Retina (tissue), 1 donor: ENCODE data around the gene CCNL1.
"Not testable (repeated sequence)": the region's sequence is repeated elsewhere in the genome, so short reads cannot be mapped to it uniquely, and the experiment has no call there.

ENCODE experiments used
- DNase-seq: peaks from one replicate; pipeline ENCODE4 v3.0.0-alpha.2; 2016

The CCNL1 gene

DNA sequence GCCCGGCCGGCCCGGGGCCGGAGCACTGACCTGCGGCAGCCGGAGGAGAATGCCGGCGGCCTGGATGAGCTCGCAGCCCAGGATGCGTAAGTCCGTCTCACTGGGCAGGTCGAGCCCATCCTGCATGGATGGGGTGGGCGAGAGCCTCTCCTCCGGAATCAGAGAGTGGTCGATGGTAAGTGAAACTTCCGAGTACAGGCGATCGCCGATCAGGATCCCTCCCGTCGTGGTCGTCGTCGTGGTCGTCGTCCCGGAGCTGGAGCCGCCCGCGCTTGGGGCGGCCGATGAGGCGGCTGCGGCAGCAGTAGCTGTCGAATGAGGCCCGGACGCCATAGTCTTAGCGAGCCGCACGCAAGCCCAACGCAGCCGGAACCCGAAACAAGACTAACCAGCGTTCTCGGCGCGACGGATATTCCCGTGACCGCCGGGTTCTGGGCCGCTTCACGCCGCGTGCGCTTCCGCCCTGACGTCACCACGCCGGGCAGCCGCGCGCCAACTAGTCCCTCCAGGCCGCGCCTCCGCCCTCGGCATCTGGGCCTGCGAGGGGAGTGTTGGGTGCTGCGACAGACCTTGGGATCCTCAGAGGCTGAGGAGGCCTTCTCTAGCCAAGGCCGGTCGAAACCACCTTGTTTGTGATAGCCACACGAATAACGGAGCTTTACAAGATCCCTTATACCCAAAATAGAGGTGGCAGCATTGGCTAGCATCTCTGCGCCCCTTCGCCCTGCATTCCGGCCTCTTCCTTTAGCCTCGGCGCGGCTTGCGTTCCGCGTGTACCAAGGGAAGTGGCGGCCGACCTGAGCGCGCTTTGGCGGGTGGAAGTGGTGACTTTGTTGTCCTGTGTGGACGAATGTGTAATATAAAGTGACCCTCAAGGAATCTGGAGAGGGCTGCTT lies at the start of gene CCNL1:
Gene CCNL1 (minus strand): TSS at position 386 of the 896 bp plus-strand sequence. CDS start 53 bp downstream, at position 333.
- peak; percentile 99 for DNase-seq

DNA sequence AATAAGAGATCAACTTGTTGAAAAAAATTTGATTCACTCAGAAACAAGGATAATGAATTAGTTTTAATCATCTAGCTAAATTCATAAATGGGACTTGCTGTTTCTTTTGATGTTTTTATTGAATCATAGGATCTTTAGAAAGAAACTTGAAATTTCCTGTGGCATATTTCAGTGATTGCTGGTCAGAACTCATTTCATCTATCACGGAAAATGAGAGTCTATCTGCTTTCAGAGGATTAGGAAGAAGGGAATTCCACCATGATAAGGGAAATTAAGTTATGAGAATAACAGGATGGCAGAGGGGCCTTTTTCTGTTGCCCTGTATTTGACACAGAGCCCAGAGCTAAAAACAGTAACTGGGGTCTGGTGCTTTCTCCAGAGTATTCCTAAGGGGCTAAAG lies 44.9 kb upstream of the CCNL1 start:
- no peak for DNase-seq

DNA sequence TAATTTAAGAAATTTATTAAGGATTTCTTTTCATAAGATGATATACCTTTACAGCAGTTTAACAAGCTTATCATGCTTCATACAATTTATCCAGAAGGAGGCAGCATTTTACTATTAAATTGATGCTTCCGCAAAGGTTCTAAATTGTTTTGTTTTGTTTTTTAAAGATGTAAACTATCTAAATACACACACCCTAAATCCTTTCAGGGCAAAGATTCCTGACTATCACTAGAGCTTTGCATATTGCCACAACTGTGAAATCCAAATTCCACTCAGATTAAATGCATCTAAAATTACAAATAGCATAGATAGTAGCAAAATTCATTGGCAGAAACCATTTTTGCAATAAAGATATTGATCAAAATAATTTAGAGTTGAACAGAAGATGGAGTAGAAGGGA lies 44.5 kb upstream of the CCNL1 start:
- DNase-seq = no peak

DNA sequence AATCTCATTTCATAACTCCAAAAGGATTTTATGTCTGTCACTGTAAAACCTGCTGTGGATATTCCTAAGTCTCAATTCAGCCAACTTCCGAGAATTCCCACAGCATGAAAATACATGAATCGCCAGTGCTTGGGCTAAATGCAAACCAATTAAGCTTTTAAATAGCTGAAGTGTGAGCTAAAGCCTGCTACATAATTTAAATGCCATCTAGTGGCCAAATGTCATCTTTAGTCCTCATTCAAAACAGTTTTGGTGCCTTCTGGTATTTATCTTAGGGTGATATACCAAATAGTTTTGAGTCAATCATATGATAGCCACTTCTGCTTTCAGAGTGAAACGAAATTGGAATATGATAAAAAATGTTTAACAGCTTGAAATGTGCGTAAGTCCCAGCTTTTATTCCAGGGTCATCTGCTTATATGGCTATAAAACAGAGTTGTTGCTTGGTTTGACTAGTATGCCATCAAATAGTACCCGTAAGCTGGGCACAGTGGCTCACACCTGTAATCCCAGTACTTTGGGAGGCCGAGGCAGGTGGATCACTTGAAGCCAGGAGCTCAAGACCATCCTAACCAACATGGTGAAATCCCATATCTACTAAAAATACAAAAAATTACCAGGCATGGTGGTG lies 41.8 kb upstream of the CCNL1 start:
- DNase-seq = peak; percentile 15

DNA sequence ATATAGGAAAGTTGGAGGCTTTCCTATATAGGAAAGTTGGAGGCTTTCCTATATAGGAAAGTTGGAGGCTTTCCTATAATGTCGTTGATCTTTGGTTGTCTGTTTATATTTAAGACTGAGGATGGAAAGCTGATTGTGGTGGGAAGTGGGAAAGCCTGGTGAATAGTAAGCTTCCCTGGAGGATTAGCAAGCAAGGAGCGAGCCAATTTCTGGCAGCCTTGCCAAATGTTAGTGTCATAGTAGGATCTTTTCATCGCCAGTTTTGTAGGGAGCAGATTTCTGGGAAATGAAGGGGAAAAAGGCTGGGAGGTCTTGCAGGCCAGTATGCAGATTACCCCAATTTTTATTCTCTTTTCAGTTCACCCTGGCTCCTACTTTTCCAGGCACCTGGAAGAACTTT lies 39.9 kb upstream of the CCNL1 start:
- no peak for DNase-seq

DNA sequence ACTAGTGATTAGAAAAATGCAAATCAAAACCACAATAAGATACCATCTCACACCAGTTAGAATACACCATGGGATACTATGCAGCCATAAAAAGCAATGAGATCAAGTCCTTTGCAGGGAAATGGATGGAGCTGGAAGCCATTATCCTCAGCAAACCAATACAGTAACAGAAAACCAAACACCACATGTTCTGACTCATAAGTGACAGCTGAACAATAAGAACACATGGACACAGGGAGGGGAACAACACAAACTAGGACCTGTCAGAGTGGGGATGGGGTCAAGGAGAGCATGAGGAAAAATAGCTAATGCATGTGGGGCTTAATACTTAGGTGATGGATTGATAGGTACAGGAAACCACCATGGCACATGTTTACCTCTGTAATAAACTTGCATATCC lies 36.0 kb upstream of the CCNL1 start:
- no peak for DNase-seq

DNA sequence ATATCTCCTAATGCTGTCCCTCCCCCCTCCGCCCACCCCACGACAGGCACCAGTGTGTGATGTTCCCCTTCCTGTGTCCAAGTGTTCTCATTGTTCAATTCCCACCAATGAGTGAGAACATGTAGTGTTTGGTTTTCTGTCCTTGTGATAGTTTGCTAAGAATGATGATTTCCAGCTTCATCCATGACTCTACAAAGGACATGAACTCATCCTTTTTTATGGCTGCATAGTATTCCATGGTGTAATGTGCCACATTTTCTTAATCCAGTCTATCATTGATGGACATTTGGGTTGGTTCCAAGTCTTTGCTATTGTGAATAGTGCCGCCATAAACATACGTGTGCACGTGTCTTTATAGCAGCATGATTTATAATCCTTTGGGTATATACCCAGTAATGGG lies 31.2 kb upstream of the CCNL1 start:
- DNase-seq = not testable (repeated sequence)

DNA sequence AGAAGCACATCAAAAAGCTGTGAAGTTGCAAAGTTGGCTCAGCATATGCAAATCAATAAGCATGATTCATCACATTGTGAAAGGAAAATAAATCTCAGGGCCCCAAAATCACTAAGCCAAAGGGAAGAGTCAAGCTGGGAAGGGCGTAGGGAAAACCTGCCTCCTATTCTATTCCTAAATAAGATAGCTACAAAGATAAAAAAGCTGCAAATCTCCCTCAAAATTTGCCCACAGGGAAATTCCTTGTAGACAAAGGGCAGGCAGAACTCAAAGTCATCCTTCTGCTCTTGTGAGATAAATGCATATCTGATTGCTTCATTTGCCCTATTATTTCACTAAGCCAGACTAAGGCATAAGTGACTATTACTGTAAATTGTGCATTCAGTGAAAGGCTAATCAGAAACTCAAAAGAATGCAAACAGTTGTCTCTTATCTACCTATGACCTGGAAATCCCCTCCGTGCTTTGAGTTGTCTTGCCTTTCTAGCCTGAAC lies 30.5 kb upstream of the CCNL1 start:
- DNase-seq = no peak

DNA sequence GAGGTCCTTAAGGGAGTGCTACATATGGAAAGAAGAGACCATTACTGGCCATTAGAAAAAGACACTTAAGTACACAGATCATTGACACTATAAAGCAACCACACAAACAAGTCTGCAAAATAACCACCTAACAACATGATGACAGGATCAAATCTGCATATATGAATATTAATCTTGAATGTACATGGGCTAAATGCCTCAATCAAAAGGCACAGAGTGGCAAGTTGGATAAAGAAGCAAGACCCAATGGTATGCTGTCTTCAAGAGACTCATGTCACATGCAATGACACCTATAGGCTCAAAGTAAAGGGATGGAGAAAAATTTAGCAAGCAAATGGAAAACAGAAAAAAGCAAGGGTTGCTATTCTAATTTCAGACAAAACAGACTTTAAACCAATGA lies 28.4 kb upstream of the CCNL1 start:
- no peak for DNase-seq

DNA sequence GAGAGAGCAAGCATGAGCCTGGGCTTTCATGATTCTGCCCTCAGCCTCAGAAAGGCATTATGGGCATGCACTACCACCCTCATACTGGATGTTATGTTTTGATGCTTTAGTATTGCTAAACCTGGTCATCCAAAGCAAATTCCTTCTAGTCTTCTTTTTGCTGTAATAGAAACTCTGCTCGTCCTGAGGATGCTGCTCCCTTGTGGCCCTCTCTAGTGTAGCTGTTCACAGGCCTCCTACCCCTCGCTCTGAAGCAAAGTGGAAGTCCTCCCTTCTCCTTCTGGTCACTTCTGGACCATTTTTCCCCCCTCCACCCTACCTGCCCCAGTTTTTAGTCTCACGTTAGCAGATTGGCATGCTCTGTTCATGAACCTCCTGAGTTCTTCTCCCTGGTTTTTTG lies 22.9 kb upstream of the CCNL1 start:
- no peak for DNase-seq

DNA sequence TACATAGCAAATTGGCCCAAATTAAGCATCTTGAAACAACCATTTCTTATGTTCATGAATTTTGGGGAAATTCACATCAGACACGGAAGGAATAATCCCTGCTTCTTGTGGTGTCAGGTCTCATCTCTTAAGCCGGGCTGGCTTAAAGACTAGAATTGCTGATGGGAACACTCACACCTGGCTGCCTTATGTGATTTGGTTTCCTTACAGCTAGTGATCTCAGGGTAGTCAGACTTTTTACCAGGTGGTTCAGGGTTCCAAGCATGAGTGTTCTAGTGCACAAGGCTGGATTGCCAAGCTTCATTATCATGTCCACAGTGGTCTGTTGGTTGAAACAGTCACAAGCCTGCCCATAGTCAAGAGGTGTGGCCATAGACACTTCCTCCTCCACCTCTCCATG lies 20.3 kb upstream of the CCNL1 start:
- no peak for DNase-seq

DNA sequence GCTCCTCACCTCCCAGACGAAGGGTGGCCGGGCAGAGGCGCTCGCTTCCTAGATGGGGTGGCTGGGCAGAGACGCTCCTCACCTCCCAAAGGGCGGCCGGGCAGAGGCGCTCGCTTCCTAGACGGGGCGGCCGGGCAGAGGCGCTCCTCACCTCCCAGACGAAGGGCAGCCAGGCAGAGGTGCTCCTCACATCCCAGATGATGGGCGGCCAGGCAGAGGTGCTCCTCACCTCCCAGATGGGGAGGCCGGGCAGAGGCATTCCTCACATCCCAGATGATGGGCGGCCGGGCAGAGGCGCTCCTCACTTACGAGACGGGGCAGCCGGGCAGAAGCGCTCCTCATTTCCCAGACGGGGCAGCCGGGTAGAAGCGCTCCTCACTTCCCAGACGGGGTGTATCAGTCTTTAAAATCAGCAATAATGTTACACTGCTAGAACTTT lies 19.4 kb upstream of the CCNL1 start:
- DNase-seq = no peak

DNA sequence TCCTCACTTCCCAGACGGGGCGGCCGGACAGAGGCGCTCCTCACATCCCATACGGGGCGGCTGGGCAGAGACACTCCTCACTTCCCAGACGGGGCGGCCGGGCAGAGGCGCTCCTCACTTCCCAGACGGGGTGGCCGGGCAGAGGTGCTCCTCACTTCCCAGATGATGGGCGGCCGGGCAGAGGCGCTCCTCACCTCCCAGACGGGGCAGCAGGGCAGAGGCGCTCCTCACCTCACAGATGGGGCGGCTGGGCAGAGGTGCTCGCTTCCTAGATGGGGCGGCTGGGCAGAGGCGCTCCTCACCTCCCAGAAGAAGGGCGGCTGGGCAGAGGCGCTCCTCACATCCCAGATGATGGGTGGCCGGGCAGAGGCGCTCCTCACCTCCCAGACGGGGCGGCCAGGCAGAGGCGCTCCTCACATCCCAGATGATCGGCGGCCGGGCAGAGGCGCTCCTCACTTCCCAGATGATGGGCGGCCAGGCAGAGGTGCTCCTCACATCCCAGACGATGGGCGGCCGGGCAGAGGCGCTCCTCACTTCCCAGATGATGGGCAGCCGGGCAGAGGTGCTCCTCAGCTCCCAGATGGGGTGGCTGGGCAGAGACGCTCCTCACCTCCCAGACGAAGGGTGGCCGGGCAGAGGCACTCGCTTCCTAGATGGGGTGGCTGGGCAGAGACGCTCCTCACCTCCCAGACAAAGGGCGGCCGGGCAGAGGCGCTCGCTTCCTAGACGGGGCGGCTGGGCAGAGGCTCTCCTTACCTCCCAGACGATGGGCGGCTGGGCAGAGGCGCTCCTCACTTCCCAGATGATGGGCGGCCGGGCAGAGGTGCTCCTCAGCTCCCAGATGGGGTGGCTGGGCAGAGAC lies 18.8 kb upstream of the CCNL1 start:
- DNase-seq = not testable (repeated sequence)

DNA sequence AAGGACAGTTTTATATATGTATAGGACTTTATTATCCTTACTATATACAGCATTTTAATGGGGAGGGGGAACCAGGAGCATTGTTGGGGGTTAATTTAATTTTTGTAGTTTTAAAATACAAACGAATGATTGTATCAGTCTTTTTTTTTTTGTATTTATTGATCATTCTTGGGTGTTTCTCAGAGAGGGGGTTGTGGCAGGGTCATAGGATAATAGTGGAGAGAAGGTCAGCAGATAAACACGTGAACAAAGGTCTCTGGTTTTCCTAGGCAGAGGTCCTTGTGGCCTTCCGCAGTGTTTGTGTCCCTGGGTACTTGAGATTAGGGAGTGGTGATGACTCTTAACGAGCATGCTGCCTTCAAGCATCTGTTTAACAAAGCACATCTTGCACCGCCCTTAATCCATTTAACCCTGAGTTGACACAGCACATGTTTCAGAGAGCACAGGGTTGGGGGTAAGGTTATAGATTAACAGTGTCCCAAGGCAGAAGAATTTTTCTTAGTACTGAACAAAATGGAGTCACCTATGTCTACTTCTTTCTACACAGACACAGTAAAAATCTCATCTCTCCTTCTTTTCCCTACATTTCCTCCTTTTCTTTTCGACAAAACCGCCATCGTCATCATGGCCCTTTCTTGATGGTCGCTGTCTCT lies 18.0 kb upstream of the CCNL1 start:
- DNase-seq = not testable (repeated sequence)

DNA sequence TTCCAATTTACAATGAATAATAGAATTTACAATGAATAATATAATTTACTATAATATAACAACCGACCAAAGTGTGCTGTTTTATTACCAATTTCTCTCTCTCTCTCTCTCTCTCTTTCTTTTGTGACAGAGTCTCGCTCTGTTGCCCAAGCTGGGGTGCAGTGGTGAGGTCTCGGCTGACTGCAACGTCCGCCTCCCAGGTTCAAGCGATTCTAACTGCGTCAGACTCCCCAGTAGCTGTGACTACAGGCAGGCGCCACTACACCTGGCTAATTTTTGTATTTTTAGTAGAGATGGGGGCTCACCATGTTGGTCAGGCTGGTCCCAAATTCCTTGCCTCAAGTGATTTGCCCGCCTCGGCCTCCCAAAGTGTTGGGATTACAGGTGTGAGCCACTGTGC lies 17.0 kb upstream of the CCNL1 start:
- DNase-seq = no peak

DNA sequence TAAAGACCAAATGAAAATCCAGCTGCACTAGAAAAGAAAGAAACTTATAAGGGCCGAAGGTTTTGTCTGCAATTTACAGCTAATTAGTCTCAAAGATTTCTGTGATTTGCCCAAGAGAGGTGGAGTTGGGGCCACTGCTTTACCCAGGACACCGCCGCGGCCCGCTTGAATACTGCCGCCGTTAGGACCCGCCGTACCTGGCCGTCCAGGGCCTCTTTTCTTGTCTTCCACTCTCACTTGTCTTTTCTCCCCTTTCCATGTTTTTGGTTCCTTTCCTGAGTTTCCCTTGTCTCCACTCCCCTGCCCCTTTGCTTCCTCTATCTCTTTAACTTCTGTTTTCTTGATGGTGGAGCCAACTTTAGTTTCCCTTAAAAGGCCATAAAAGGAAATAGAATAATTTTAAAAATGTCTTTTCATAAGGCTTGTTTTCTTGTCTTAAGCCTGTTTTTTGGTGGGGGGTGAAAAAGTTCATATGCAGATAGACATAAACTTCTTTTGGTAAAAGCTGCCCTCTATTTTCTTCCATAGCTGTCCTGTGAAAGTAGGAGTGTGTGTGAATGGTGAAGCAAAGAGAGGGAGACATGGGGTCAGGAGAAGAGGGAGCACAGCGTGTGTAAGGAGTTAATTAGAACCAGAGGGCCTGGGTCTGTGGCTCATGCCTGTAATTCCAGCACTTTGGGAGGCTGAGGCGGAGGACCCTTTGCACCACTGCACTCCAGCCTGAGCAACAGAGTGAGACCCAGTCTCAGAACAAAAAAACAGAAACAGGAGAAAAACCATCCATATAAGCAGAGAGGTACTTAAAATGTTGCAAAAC lies 16.0 kb upstream of the CCNL1 start:
- peak; percentile 62 for DNase-seq

DNA sequence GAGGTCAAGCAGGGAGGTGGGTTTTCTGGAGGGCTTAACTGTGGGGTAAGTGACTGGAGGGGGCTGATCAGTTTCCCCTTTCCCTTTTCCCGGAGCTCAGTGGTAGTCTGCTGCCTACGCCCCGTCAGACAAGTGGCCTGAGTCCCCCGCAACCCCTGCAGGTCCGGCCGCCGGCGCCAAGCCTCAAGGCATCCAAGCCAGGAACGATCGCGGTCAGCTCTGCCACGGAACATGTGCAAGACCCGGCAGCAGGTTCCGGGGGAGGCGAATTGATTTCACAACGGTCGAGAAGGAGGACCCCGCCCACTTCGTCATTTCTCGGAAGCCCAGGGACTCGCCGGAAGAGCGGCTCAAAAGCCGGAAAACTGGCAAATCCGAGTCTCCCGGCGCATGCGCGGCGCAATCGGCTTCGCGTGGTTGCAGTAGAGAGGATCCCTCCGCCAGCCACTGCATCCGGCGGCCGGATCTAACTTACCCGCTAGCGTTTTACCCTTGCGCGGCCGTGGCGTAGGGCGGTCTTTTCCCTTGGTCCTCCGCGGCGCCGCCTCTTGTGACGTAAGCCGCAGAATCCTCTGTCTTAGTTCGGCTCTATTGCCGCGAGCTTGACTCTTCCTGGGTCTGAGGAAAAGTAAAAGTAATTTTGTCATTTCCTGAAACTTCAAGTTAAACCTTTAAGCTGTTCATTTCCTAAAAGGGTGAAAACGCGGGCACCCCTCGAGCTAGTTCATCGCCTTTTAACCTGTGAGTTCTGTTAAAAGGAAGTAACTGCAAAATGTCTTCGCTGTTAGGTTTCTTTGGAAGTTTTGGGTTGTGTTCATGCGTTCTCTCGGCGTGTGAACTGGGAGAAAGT lies 14.9 kb upstream of the CCNL1 start:
- peak; percentile 97 for DNase-seq

DNA sequence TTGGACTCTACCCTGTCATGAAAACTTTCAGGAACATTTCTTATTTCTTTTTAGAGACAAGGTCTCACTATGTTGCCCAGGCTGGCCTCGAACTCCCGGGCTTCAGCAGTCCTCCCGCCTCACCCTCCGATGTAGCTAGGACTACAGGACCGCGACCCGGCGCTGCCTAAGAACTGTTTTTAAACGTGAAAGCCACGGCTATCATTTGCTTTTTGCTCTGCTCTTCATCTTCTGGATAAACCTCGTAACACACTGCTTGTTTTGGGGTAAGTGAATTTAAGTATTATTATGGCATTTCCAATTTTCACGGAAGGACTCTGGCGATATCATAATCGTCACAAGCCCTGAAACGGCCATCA lies 14.3 kb upstream of the CCNL1 start:
- no peak for DNase-seq

DNA sequence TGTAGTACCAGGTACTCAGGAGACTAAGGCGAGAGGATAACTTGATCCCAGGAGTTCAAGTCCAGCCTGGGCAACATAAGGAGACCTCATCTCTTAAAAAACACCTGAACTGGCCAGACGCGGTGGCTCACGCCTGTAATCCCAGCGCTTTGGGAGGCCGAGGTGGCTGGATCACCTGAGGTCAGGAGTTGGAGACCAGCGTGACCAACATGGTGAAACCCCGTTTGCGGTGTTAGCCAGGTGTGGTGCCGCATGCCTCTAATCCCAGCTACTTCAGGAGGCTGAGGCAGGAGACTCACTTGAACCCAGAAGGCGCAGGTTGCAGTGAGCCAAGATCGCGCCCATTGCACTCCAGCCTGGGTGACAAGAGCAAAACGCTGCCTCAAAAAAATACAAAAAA lies 13.4 kb upstream of the CCNL1 start:
- DNase-seq = not testable (repeated sequence)

DNA sequence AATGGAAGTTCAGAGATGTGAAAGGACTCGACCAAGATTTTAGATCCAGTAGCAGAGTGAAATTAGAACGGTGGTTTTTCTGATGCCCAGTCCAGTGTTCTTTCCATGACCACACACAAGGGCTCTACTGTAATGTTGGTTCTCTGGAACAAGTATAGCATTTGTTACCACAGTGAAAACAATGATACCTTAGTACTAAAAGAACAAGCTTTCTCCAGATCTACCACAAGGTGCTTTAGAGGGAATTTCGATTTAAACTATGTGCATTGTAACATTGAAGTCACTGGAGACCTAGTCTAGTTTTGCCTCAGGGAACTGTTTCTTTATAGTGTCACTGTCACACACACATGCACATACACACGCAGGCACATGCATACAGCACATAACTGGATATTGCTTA lies 12.8 kb upstream of the CCNL1 start:
- DNase-seq = no peak

DNA sequence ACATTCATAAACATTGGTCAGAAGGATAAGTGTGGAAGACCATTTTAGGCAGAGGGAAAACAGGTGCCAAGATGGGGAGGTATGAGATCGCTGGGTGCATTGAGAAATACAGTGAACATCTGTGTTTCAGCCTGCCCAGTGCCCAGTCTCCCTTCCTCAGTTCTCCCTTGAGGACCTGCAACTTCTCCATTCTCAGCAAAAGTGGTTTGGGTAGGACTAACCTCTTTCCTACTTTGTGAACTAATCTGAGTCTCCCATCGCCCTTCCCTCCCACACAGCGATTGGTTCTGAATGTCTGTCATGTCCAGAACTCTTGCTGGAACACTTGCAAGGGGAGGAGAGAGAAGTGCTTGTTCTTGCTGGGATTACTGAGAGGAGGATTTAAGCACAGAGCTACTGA lies 10.9 kb upstream of the CCNL1 start:
- no peak for DNase-seq
